Esophagus muscularis mucosa (tissue), 3 donors: ENCODE data around the gene GGT5.

Source experiments
- POLR2A ChIP-seq: fragments of 450-650 bp; IDR thresholded peaks from one replicate; pipeline ENCODE4 v1.6.1; 2017; ENCODE audit warnings: antibody characterized with exemption, moderate library complexity, mild to moderate bottlenecking, low read depth
- TF ChIP-seq, protein P1 (sequence below), 3 experiments: fragments of 200-600 bp in 2 of 3; fragments of 450-650 bp in 1 of 3; sonication (generic) in 2 of 3; IDR thresholded peaks; one replicate each; pipeline ENCODE4 v1.5.1; 2017 to 2019; ENCODE audit warnings: antibody characterized with exemption in 3 of 3, mild to moderate bottlenecking in 2 of 3, moderate library complexity in 1 of 3

GRCh38 chr22:24201681-24202614 lies 42.9 kb downstream of the GGT5 start:
- TF ChIP-seq, protein P1, sequence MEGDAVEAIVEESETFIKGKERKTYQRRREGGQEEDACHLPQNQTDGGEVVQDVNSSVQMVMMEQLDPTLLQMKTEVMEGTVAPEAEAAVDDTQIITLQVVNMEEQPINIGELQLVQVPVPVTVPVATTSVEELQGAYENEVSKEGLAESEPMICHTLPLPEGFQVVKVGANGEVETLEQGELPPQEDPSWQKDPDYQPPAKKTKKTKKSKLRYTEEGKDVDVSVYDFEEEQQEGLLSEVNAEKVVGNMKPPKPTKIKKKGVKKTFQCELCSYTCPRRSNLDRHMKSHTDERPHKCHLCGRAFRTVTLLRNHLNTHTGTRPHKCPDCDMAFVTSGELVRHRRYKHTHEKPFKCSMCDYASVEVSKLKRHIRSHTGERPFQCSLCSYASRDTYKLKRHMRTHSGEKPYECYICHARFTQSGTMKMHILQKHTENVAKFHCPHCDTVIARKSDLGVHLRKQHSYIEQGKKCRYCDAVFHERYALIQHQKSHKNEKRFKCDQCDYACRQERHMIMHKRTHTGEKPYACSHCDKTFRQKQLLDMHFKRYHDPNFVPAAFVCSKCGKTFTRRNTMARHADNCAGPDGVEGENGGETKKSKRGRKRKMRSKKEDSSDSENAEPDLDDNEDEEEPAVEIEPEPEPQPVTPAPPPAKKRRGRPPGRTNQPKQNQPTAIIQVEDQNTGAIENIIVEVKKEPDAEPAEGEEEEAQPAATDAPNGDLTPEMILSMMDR (IDR thresholded peaks at IDR 0.05): no peak
- no peak for TF ChIP-seq POLR2A
